Measurements from ENCODE around the gene ACVR1B.

DNA sequence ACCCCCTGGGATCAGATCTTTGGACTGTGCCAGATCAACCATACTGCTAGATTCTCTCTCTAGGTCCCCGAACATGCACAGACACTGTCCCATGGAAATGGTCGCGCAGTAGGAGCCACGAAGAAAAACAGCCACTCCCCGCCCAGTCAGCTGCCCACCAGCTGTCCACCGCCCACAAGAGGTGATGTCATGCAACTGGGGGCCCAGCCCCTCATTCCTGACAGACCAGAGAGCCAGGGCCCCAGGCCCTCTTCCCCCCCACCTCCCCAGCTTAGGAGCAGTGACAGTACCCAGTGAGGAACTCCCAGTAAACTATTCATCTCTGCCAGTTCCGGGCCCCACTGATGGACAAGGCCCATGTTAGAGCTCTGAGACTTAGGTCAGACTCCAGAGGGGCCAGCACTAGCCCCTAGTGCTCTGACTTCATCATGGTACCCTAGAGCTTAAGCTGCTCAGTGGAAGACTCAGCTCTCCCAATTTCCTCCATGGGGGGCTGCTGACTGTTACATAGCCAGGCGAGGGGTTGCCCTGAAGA, 51.6 kb downstream of the ACVR1B start:
- TF ChIP-seq, protein P1, sequence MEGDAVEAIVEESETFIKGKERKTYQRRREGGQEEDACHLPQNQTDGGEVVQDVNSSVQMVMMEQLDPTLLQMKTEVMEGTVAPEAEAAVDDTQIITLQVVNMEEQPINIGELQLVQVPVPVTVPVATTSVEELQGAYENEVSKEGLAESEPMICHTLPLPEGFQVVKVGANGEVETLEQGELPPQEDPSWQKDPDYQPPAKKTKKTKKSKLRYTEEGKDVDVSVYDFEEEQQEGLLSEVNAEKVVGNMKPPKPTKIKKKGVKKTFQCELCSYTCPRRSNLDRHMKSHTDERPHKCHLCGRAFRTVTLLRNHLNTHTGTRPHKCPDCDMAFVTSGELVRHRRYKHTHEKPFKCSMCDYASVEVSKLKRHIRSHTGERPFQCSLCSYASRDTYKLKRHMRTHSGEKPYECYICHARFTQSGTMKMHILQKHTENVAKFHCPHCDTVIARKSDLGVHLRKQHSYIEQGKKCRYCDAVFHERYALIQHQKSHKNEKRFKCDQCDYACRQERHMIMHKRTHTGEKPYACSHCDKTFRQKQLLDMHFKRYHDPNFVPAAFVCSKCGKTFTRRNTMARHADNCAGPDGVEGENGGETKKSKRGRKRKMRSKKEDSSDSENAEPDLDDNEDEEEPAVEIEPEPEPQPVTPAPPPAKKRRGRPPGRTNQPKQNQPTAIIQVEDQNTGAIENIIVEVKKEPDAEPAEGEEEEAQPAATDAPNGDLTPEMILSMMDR (IDR thresholded peaks at IDR 0.05) = no peak
- TF ChIP-seq POLR2A (IDR thresholded peaks at IDR 0.05) = no peak
